ENCODE measurements around the gene PTPRC. TPM values are rescaled to one million over a fixed set of nuclear protein-coding genes. Genes with fewer than 3 reads are reported as not detected.
A peak's percentile ranks its signal among the peaks of the same experiment; 100 is the strongest.

Gene PTPRC
- total and polyA plus RNA-seq, 2 donors: 130 to 490 TPM

- H3K4me1 ChIP-seq (ENCODE audit: control insufficient read depth in 2 of 2, insufficient read depth in 2 of 2, low read length in 2 of 2): no peaks in the 10 kb centered on the region
- no peak overlapping the region for H3K27ac ChIP-seq (ENCODE audit: low read depth in 1 of 2, low read length in 1 of 2)
- no peak overlapping the region for H3K4me3 ChIP-seq (ENCODE audit: low read length in 2 of 2)
- H3K9me3 ChIP-seq (ENCODE audit: control insufficient read depth in 2 of 2, insufficient read depth in 1 of 2, low read length in 1 of 2): no peaks in the 10 kb centered on the region
- peaks cover 12 to 63% of the 10 kb centered on the region in 2 donors for H3K36me3 ChIP-seq (ENCODE audit: control insufficient read depth in 2 of 2, insufficient read depth in 2 of 2, low read length in 1 of 2)
- no peaks in the 10 kb centered on the region for H3K27me3 ChIP-seq (ENCODE audit: control insufficient read depth in 2 of 2, insufficient read depth in 1 of 2, low read length in 1 of 2)
- no peak for DNase-seq (ENCODE audit: low read depth in 6 of 9, low spot score in 9 of 9)
These were observed 54.5 kb downstream of the PTPRC start for GRCh38 chr1:198693321-198693720.

DNA sequence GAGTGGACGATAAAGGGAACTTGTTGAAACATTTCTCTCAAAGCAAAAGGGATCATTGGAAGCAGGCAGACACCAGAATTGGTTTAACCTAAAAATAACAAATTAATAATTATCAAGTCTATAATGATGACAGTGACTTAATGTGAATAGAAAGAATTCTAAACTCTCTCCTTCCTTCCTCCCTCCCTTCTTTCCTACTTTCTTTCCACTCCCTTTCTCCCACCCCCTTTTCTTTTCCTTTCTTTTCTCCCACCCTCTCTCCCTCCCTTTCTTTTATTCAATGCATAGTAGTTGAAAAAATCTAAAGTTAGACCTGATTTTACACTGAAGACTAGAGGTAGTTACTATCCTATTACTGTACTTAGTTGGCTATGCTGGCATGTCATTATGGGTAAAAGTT is 55.7 kb downstream of the PTPRC start:
- no peaks in the 10 kb centered on the region for H3K4me1 ChIP-seq (ENCODE audit: control insufficient read depth in 2 of 2, insufficient read depth in 2 of 2, low read length in 2 of 2)
- H3K36me3 ChIP-seq (ENCODE audit: control insufficient read depth in 2 of 2, insufficient read depth in 2 of 2, low read length in 1 of 2): peaks cover 17 to 63% of the 10 kb centered on the region in 2 donors
- WGBS: 93% methylated on average over 1 of the region's 1 CpG
- no peak overlapping the region for H3K27ac ChIP-seq (ENCODE audit: low read depth in 1 of 2, low read length in 1 of 2)
- H3K4me3 ChIP-seq (ENCODE audit: low read length in 2 of 2): no peak overlapping the region
- no peaks in the 10 kb centered on the region for H3K27me3 ChIP-seq (ENCODE audit: control insufficient read depth in 2 of 2, insufficient read depth in 1 of 2, low read length in 1 of 2)
- no peak for DNase-seq (ENCODE audit: low read depth in 6 of 9, low spot score in 9 of 9)
- H3K9me3 ChIP-seq (ENCODE audit: control insufficient read depth in 2 of 2, insufficient read depth in 1 of 2, low read length in 1 of 2): no peaks in the 10 kb centered on the region

DNA sequence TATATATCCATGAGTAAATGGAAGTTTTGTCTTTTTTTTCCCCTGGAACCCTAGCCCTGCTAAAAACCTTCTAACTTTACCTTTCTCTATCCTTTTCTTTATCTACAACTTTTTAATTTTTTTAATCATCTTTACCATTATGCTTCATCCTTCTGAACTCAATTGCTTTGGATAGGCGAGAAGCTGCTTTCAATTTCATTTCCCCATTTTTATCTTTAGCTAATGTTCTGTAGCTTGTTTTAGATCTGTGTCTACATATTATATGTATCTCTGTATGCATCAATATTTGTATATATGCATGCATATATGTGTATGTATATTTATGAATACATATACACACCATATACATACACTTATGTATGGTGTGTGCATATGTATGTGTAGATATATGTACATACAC is 57.4 kb downstream of the PTPRC start:
- no peak for DNase-seq (ENCODE audit: low read depth in 6 of 9, low spot score in 9 of 9)
- peaks cover 2 to 7% of the 10 kb centered on the region in 2 donors for H3K4me1 ChIP-seq (ENCODE audit: control insufficient read depth in 2 of 2, insufficient read depth in 2 of 2, low read length in 2 of 2)
- peaks cover 23 to 72% of the 10 kb centered on the region in 2 donors for H3K36me3 ChIP-seq (ENCODE audit: control insufficient read depth in 2 of 2, insufficient read depth in 2 of 2, low read length in 1 of 2)
- no peaks in the 10 kb centered on the region for H3K27me3 ChIP-seq (ENCODE audit: control insufficient read depth in 2 of 2, insufficient read depth in 1 of 2, low read length in 1 of 2)
- WGBS: 90% methylated on average over 1 of the region's 1 CpG
- no peaks in the 10 kb centered on the region for H3K9me3 ChIP-seq (ENCODE audit: control insufficient read depth in 2 of 2, insufficient read depth in 1 of 2, low read length in 1 of 2)
- no peak overlapping the region for H3K4me3 ChIP-seq (ENCODE audit: low read length in 2 of 2)
- H3K27ac ChIP-seq (ENCODE audit: low read depth in 1 of 2, low read length in 1 of 2): no peak overlapping the region

DNA sequence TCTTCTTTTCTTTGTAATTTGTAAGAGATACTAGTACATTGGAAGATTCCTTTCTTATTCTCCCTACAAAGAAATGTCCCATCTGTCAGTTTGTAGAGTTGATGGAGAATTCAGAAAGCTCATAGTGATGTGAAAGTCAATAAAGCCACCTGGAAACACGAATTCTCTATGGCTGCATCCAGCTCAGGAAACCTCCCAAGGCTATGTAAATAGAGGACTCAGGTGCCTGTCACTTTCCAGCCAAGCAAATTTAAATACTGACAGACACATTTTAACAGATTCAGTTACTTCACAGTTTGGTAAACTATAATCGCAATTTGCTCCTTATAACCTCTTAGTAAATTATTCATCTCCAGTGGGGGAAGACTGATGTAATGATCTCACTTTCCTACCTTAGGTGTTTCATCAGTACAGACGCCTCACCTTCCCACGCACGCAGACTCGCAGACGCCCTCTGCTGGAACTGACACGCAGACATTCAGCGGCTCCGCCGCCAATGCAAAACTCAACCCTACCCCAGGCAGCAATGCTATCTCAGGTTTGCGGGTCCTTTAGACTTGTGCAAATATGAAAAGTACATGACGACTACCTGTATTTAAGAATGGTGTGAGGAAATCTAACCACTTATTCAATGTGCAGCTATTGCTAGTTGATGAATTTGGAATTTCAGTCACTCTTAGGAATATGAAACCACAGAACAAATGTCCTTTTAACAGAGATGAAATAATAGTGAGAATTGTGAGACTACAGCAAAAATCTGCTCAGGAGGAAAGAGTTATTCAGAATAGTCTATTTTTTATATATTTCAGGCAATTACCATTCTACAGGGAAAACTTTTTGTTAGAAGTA is 60.6 kb downstream of the PTPRC start:
- peak in 3 of 9 donors; percentile 48 to 75 (median 71) for DNase-seq (ENCODE audit: low read depth in 6 of 9, low spot score in 9 of 9)
- peaks cover 2 to 11% of the 10 kb centered on the region in 2 donors for H3K4me1 ChIP-seq (ENCODE audit: control insufficient read depth in 2 of 2, insufficient read depth in 2 of 2, low read length in 2 of 2)

DNA sequence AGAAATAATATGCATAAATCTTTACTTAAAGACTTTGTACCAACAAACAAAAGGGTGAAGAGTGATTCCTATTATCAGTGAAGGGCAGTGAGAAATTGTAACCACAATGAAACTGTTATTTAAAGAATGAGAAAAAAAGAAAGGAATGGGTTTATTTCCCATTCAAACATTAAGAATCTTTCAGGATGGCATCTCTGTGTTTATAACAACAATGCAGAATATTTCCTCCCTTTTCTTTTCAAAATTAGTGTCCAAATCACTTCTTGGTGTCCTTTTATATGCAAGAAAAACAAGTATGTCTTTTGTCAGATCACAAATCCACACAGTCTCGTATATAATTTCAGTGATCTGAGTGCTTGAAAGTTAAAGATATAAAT is 61.2 kb downstream of the PTPRC start:
- no peak overlapping the region for H3K4me3 ChIP-seq (ENCODE audit: low read length in 2 of 2)
- H3K36me3 ChIP-seq (ENCODE audit: control insufficient read depth in 2 of 2, insufficient read depth in 2 of 2, low read length in 1 of 2): peaks cover 32 to 84% of the 10 kb centered on the region in 2 donors
- H3K9me3 ChIP-seq (ENCODE audit: control insufficient read depth in 2 of 2, insufficient read depth in 1 of 2, low read length in 1 of 2): no peaks in the 10 kb centered on the region
- peaks cover 2 to 11% of the 10 kb centered on the region in 2 donors for H3K4me1 ChIP-seq (ENCODE audit: control insufficient read depth in 2 of 2, insufficient read depth in 2 of 2, low read length in 2 of 2)
- no peak for DNase-seq (ENCODE audit: low read depth in 6 of 9, low spot score in 9 of 9)
- no peak overlapping the region for H3K27ac ChIP-seq (ENCODE audit: low read depth in 1 of 2, low read length in 1 of 2)
- no peaks in the 10 kb centered on the region for H3K27me3 ChIP-seq (ENCODE audit: control insufficient read depth in 2 of 2, insufficient read depth in 1 of 2, low read length in 1 of 2)
- 98% methylated on average over 1 of the region's 1 CpG for WGBS

More for the DNA sequence above, 60.6 kb downstream of the PTPRC start:
- Histone ChIP-seq H3K9me3 (ENCODE audit: control insufficient read depth in 2 of 2, insufficient read depth in 1 of 2, low read length in 1 of 2) (no peaks in the 10 kb centered on the region), H3K4me3 (ENCODE audit: low read length in 2 of 2) (no peak overlapping the region), H3K36me3 (ENCODE audit: control insufficient read depth in 2 of 2, insufficient read depth in 2 of 2, low read length in 1 of 2) (peaks cover 32 to 82% of the 10 kb centered on the region in 2 donors), H3K27me3 (ENCODE audit: control insufficient read depth in 2 of 2, insufficient read depth in 1 of 2, low read length in 1 of 2) (no peaks in the 10 kb centered on the region), H3K27ac (ENCODE audit: low read depth in 1 of 2, low read length in 1 of 2) (peak overlapping the region in 1 of 2 donors; percentile 8)
- WGBS: 86% methylated on average over 13 of the region's 13 CpGs

- Histone ChIP-seq H3K36me3 (ENCODE audit: control insufficient read depth in 2 of 2, insufficient read depth in 2 of 2, low read length in 1 of 2) (peaks cover 36 to 88% of the 10 kb centered on the region in 2 donors), H3K4me3 (ENCODE audit: low read length in 2 of 2) (no peak overlapping the region), H3K9me3 (ENCODE audit: control insufficient read depth in 2 of 2, insufficient read depth in 1 of 2, low read length in 1 of 2) (no peaks in the 10 kb centered on the region), H3K27ac (ENCODE audit: low read depth in 1 of 2, low read length in 1 of 2) (no peak overlapping the region), H3K27me3 (ENCODE audit: control insufficient read depth in 2 of 2, insufficient read depth in 1 of 2, low read length in 1 of 2) (no peaks in the 10 kb centered on the region), H3K4me1 (ENCODE audit: control insufficient read depth in 2 of 2, insufficient read depth in 2 of 2, low read length in 2 of 2) (peaks cover 2 to 11% of the 10 kb centered on the region in 2 donors)
- WGBS: 99% methylated on average over 1 of the region's 1 CpG
- DNase-seq (ENCODE audit: low read depth in 6 of 9, low spot score in 9 of 9): no peak
These were observed 61.6 kb downstream of the PTPRC start for GRCh38 chr1:198700396-198700795.

- DNase-seq (ENCODE audit: low read depth in 6 of 9, low spot score in 9 of 9): no peak
- 85% methylated on average over 1 of the region's 1 CpG for WGBS
- peak overlapping the region in 1 of 2 donors; percentile 5 for H3K27ac ChIP-seq (ENCODE audit: low read depth in 1 of 2, low read length in 1 of 2)
- H3K4me3 ChIP-seq (ENCODE audit: low read length in 2 of 2): no peak overlapping the region
- no peaks in the 10 kb centered on the region for H3K27me3 ChIP-seq (ENCODE audit: control insufficient read depth in 2 of 2, insufficient read depth in 1 of 2, low read length in 1 of 2)
- H3K9me3 ChIP-seq (ENCODE audit: control insufficient read depth in 2 of 2, insufficient read depth in 1 of 2, low read length in 1 of 2): no peaks in the 10 kb centered on the region
- H3K36me3 ChIP-seq (ENCODE audit: control insufficient read depth in 2 of 2, insufficient read depth in 2 of 2, low read length in 1 of 2): peaks cover 39 to 90% of the 10 kb centered on the region in 2 donors
- peaks cover 2 to 11% of the 10 kb centered on the region in 2 donors for H3K4me1 ChIP-seq (ENCODE audit: control insufficient read depth in 2 of 2, insufficient read depth in 2 of 2, low read length in 2 of 2)
These were observed 62.4 kb downstream of the PTPRC start for GRCh38 chr1:198701250-198701649.

DNA sequence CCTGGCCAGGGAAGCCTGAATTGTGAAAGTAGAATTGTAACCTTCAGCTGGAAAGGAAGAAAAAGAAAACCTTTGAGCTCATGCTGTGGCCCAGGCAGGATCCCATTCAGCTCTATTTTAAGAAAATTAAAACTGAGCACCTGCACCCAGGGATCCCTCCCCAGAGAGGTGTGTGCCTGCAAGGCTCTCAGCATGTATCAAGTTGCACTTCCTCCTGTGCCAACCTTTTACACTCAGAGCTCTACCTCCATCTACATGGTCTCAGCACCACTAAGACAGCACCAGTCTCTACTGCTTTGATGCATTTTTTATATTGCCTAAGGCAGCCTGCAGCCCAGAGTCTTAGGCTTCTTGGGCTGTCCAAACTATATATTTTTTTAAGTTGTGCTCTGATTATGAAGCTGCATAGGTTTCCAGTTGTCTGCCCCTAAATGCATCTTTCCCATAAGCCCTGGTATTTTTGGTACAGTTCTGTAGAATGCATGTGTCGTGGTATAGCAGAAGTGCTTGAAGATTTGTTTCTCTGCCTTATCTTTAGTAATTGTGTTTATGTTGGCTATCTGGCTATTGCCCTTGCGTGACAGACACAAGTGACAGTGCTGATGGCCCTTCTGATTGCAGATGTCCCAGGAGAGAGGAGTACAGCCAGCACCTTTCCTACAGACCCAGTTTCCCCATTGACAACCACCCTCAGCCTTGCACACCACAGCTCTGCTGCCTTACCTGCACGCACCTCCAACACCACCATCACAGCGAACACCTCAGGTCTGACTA is 63.1 kb downstream of the PTPRC start:
- Histone ChIP-seq H3K9me3 (ENCODE audit: control insufficient read depth in 2 of 2, insufficient read depth in 1 of 2, low read length in 1 of 2) (no peaks in the 10 kb centered on the region), H3K4me1 (ENCODE audit: control insufficient read depth in 2 of 2, insufficient read depth in 2 of 2, low read length in 2 of 2) (peaks cover 2 to 11% of the 10 kb centered on the region in 2 donors), H3K4me3 (ENCODE audit: low read length in 2 of 2) (no peak overlapping the region), H3K27me3 (ENCODE audit: control insufficient read depth in 2 of 2, insufficient read depth in 1 of 2, low read length in 1 of 2) (no peaks in the 10 kb centered on the region), H3K36me3 (ENCODE audit: control insufficient read depth in 2 of 2, insufficient read depth in 2 of 2, low read length in 1 of 2) (peaks cover 36 to 89% of the 10 kb centered on the region in 2 donors), H3K27ac (ENCODE audit: low read depth in 1 of 2, low read length in 1 of 2) (no peak overlapping the region)
- no peak for DNase-seq (ENCODE audit: low read depth in 6 of 9, low spot score in 9 of 9)
- WGBS: 98% methylated on average over 4 of the region's 4 CpGs
